ENCODE data around the gene POGLUT2.
A peak's percentile ranks its signal among the peaks of the same experiment; 100 is the strongest.
"Not testable (repeated sequence)": the region's sequence is repeated elsewhere in the genome, so short reads cannot be mapped to it uniquely, and the experiment has no call there.

The POGLUT2 gene

DNA sequence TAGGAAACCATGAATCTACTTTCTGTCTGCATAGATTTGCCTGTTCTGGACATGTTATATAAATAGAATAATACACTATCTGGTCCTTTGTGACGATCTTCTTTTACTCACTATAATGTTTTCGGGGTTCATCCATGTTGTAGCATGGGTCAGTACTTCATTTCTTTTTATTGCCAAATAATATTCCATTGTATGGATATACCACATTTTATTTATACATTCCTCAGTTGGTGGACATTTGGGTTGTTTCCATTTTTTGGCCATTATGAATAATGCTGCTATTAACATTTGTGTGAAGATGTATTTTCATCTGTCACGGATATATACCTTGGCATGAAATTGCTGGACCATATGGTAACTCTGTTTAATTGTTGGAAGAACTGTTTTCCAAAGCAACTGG lies 6.9 kb upstream of the POGLUT2 start:
- no peak for DNase-seq

DNA sequence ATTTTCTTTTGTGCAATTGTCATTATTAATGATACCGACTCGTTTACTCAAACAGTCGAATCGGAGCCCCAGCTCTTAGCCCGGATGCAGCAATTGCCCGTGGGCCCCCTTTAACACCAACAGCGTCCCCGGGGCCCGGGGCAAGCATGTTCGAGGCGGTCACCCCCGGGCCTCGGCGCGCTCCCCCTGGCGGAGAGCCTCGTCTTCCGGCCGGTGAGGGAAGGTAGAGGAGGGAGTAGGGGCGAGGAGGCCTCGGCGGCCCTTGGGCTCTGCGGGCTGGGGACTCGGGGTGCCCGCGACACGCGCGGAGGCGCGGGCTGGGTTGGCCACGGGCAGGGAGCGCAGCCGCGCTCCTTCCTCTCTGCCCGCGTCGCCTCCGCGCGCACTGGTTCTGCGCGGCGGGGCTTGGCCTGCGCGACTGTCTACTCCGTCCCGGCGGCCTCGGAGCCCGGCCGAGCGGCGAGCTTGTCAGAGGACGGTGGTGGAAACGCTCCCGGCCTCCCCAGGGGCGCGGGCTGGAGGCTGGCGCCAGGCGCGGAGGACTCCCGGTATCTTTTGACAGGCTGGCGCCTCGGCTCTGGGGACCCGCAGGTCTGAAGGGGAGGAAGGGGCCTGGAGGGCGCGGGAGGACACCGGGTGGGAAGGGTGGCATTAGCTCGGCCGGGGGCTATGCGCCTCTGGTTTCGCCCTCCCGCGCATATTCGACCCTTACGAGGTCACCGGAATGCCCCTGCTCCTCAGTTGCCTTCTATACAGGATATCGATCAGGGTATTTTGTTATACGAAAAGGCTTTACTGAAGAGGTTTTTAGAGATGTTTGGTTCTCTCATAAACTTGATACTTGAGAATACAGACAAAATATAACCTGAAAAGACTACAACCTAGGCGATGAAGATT lies 1.6 kb upstream of the POGLUT2 start:
- peak; percentile 20 to 86 (median 68) for DNase-seq

- DNase-seq = peak in 12 of 14 donors; percentile 33 to 86 (median 66)
Observed at GRCh38 chr13:102799426-102800144, 809 bp upstream of the POGLUT2 start.

- no peak for DNase-seq
Observed at GRCh38 chr13:102793611-102794355, 5.0 kb downstream of the POGLUT2 start.

DNA sequence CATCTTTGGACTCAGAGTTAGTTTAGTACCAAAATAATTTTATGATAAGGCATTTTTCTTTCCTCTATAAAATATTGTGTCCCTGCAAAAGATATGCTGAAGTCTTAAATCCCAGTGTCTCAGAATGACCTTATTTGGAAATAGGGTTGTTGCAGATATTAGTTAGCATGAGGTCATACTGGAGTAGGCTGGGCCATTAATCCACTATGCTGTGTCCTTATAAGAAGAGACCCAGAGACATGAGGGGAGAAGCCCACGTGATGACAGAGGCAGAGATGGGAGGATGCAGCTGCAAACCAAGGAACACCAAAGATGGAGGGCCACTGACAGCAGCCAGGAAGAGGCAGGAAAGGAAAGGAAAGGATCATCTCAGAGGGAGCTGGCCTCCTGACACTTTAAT lies 6.4 kb downstream of the POGLUT2 start:
- DNase-seq = no peak

GRCh38 chr13:102788683-102789082 lies 10.1 kb downstream of the POGLUT2 start:
- no peak for DNase-seq

DNA sequence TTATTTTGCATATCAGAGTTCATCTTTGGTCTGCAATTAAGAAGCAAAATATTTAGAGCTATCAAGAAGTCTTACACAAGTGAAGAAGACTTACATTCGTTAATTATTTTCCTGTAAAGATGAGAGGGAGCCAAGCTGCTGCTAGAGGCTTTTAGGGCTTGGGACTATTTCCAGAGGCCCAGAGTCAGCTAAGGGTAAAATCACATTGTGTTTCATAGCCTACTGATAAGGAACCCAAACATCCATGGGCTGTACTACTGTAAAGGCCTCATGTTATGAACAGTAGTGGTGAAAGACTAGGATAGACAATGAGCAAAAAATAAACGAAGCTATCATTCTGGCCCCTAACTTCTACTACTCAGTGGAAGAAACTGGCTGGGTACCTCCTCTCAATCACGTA lies 14.3 kb downstream of the POGLUT2 start:
- DNase-seq = no peak

DNA sequence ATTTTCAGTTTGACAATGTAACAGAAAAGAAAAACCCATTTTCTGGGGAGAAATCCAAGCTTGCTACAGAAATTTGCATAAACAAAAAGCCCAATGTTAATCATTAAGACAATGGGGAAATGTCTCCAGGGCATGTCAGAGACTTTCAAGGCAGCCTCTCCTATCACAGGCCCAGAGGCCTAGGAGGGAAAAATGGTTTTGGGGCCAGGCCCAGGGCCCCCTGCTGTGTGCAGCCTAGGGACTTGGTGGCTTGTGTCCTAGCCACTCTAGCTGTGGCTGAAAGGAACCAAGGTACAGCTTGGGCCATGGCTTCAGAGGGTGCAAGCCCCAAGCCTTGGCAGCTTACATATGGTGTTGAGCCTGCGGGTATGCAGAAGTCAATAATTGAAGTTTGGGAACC lies 17.2 kb downstream of the POGLUT2 start:
- DNase-seq = no peak

GRCh38 chr13:102780656-102781055 lies 18.1 kb downstream of the POGLUT2 start:
- not testable (repeated sequence) for DNase-seq

DNA sequence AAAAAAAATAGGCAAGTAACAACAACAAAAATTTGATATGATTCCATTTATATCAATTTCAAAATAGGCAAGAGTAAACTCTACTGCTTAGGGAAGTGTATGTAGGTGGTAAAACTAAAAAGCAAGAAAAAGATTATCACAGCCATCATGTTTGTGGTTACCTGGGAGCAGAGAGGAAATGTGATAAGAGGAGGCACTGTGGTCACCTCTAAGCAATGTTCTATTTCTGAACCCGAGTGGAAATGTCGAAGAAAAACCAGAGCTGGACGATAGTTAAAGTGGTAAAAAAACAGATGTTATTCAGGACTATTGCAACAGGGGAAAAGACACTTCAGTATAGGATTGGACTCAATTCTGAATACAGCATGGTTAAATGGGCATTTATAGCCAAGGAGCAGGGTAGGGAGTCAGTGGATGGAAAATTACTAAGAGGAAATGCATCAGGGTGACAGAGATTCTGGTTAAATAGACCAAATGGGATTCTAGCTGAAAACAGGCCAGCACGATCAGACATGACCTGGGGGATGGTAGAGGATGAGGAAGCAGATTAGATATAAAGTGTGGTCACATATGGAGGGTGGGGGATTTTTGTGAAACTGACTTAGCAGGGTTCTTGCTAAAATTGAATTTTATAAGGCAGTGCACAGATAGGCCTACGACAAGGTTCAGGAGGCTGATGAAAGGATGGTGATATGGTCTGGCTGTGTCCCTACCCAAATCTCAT lies 19.2 kb downstream of the POGLUT2 start:
- DNase-seq = no peak

DNA sequence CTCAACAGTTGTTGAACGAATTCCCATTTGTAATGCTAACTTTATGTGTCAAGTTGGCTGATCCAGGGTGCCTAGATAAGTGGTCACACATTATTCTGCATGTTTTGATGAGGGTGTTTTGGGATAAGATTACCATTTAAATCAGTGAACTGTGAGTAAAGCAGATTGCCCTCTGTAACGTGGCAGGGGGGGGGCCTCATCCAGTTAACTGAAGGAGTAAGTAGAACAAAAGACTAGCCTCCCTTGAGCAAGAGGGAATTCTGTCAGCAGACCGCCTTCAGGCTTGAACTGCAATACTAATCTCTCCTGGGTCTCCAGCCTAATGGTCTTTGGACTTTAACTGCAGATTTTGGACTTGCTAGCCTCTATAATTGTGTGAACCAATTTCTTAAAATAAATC lies 21.0 kb downstream of the POGLUT2 start:
- no peak for DNase-seq

DNA sequence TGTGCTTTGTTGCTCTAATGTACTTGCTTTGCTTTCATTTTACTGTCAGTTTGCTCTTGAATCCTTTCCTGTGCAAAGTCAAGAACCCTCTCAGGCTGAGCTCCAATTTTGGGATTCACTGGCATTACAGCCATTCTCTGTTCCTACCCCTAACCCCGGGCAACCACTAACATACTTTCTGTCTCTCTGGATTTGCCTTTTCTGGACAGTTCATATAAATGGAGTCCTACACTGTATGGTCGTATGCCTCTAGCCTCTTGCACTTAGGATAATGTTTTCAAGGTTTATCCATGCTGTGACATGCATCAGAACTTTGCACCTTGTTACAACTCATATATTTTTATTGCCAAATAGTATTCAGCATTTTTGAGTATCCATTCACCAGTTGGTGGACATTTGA lies 22.5 kb downstream of the POGLUT2 start:
- DNase-seq = no peak

- no peak for DNase-seq
Observed at GRCh38 chr13:102774591-102775520, 23.9 kb downstream of the POGLUT2 start.

- DNase-seq = peak in 2 of 14 donors; percentile 21 to 48
Observed at GRCh38 chr13:102774214-102774568, 24.6 kb downstream of the POGLUT2 start.

- peak; percentile 1 to 89 (median 75) for DNase-seq
Observed at GRCh38 chr13:102773441-102774213, 25.1 kb downstream of the POGLUT2 start, which contains the start of gene TEX30. Gene TEX30 (minus strand): TSS chr13:102773786. CDS start chr13:102770026, 3,760 bp downstream.

DNA sequence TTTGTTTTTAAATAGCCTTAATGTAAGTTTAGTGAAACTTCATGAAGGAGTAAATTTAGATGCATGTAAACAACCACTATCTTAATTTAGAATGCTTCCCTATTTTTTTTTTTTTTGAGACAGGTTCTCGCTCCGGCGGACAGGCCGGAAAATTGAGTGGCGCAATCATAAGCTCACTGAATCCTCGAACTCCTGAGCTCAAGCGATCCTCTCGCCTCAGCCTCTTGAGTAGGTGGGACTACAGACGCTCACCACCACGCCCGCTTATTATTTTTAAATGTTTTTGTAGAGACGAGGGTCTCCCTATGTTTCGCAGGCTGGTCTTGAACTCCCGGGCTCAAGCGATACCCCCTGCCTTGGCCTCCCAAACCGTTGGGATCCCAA lies 26.7 kb downstream of the POGLUT2 start:
- DNase-seq = no peak

- DNase-seq = no peak
Observed at GRCh38 chr13:102771298-102772041, 27.3 kb downstream of the POGLUT2 start.

GRCh38 chr13:102770435-102770834 lies 28.3 kb downstream of the POGLUT2 start:
- DNase-seq = no peak

- no peak for DNase-seq
Observed at GRCh38 chr13:102769679-102770078, 29.1 kb downstream of the POGLUT2 start.

- DNase-seq = no peak
Observed at GRCh38 chr13:102768909-102769308, 29.9 kb downstream of the POGLUT2 start.
